ENCODE results near the gene TBP.
A peak's percentile ranks its signal among the peaks of the same experiment; 100 is the strongest.

Gene TBP

GRCh38 chr6:170536671-170537070 lies 17.5 kb upstream of the TBP start:
- no peak for TF ChIP-seq CTCF (conservative IDR thresholded peaks at IDR 0.05; ENCODE audit: control insufficient read depth, insufficient read depth, low read depth, low read length)
- DNase-seq (ENCODE audit: low read depth) = no peak
- H3K4me3 ChIP-seq (ENCODE audit: control insufficient read depth, low read depth, low read length) = no peak overlapping the region

GRCh38 chr6:170537329-170537728 lies 16.8 kb upstream of the TBP start:
- no peak overlapping the region for H3K4me3 ChIP-seq (ENCODE audit: control insufficient read depth, low read depth, low read length)
- no peak for TF ChIP-seq CTCF (conservative IDR thresholded peaks at IDR 0.05; ENCODE audit: control insufficient read depth, insufficient read depth, low read depth, low read length)

GRCh38 chr6:170542031-170542719 lies 12.0 kb upstream of the TBP start:
- no peak for TF ChIP-seq CTCF (conservative IDR thresholded peaks at IDR 0.05; ENCODE audit: control insufficient read depth, insufficient read depth, low read depth, low read length)
- DNase-seq (ENCODE audit: low read depth) = peak; percentile 33
- no peak overlapping the region for H3K4me3 ChIP-seq (ENCODE audit: control insufficient read depth, low read depth, low read length)

More at GRCh38 chr6:170537329-170537728, 16.8 kb upstream of the TBP start:
- no peak for DNase-seq (ENCODE audit: low read depth)

GRCh38 chr6:170545405-170545804 lies 8.8 kb upstream of the TBP start:
- TF ChIP-seq CTCF (conservative IDR thresholded peaks at IDR 0.05; ENCODE audit: control insufficient read depth, insufficient read depth, low read depth, low read length) = no peak
- no peak overlapping the region for H3K4me3 ChIP-seq (ENCODE audit: control insufficient read depth, low read depth, low read length)
- no peak for DNase-seq (ENCODE audit: low read depth)

GRCh38 chr6:170552765-170553533 lies 1.2 kb upstream of the TBP start, which contains the start of gene PSMB1:
Gene PSMB1 (minus strand): TSS chr6:170553307. CDS start chr6:170553242, 65 bp downstream.
- H3K4me3 ChIP-seq (ENCODE audit: control insufficient read depth, low read depth, low read length) = peak within 1 kb of the TSS; percentile 95
- TF ChIP-seq CTCF (conservative IDR thresholded peaks at IDR 0.05; ENCODE audit: control insufficient read depth, insufficient read depth, low read depth, low read length) = no peak
- DNase-seq (ENCODE audit: low read depth) = peak; percentile 95

- H3K4me3 ChIP-seq (ENCODE audit: control insufficient read depth, low read depth, low read length) = peak overlapping the region; percentile 95
- peak; percentile 50 for DNase-seq (ENCODE audit: low read depth)
Observed at GRCh38 chr6:170553534-170554012, 596 bp upstream of the TBP start.

More at GRCh38 chr6:170553534-170554012, 596 bp upstream of the TBP start:
- no peak for TF ChIP-seq CTCF (conservative IDR thresholded peaks at IDR 0.05; ENCODE audit: control insufficient read depth, insufficient read depth, low read depth, low read length)

All from fibroblast of mammary gland (primary cell).